ENCODE measurements around the gene GLT8D2. TPM values are rescaled to one million over a fixed set of nuclear protein-coding genes. Genes with fewer than 3 reads are reported as not detected.

GLT8D2 gene
- total RNA-seq, 1 donor = 55.3 TPM

- no peak for DNase-seq (ENCODE audit: low read depth)
- TF ChIP-seq, protein P1, sequence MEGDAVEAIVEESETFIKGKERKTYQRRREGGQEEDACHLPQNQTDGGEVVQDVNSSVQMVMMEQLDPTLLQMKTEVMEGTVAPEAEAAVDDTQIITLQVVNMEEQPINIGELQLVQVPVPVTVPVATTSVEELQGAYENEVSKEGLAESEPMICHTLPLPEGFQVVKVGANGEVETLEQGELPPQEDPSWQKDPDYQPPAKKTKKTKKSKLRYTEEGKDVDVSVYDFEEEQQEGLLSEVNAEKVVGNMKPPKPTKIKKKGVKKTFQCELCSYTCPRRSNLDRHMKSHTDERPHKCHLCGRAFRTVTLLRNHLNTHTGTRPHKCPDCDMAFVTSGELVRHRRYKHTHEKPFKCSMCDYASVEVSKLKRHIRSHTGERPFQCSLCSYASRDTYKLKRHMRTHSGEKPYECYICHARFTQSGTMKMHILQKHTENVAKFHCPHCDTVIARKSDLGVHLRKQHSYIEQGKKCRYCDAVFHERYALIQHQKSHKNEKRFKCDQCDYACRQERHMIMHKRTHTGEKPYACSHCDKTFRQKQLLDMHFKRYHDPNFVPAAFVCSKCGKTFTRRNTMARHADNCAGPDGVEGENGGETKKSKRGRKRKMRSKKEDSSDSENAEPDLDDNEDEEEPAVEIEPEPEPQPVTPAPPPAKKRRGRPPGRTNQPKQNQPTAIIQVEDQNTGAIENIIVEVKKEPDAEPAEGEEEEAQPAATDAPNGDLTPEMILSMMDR (IDR thresholded peaks at IDR 0.05; ENCODE audit: insufficient read depth, low read length) = no peak
- H3K4me3 ChIP-seq (ENCODE audit: low read depth, low read length) = no peak overlapping the region
Measured at GRCh38 chr12:103948746-103949406, 101.1 kb downstream of the GLT8D2 start.

DNA sequence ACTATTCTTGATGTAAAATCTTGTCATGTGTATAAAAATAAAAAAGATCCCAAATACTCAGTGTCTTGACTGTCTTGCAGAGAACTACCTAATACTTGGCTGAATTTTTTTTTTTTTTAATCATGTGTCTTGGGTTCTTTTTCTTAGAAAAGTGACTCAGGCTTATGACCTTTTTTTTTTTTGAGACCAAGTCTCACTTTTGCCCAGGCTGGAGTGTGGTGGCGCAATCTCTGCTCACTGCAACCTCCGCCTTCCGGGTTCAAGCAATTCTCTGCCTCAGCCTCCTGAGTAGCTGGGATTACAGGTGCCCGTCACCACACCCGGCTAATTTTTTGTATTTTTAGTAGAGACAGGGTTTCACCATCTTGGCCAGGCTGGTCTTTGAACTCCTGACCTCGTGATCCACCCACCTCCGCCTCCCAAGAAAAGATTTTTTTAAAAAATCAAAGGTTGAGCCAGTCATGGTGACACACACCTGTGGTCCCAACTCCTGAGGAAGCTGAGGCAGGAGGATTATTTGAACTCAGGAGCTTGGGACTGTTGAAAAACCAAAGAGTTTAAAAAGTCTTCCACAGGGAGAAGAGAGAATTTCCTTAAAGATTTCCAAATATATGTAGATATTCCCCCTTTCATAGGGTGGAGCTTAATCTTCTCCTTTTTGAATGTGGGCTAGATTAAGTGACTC is 102.0 kb downstream of the GLT8D2 start:
- H3K4me3 ChIP-seq (ENCODE audit: low read depth, low read length) = no peak overlapping the region
- TF ChIP-seq, protein P1 (IDR thresholded peaks at IDR 0.05; ENCODE audit: insufficient read depth, low read length) = no peak
- DNase-seq (ENCODE audit: low read depth) = no peak

DNA sequence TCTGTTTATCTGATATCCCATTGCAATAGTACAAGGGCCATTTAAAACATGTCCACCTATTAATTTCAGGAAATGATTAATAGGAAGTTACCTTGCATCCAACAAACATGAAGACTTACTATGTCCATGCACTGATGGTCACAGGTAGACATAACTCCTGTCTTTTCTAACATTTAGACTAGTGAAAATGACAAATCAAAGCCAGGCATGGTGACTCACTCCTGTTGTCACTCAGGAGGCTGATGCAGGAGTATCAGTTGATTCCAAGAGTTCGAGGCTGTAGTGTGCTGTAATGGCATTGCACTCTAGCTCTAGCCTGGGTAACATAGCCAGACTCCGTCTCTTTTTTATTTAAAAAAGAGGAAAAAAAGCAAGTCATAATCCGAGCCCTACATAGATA is 105.0 kb downstream of the GLT8D2 start:
- DNase-seq (ENCODE audit: low read depth) = no peak
- H3K4me3 ChIP-seq (ENCODE audit: low read depth, low read length) = no peak overlapping the region
- TF ChIP-seq, protein P1 (IDR thresholded peaks at IDR 0.05; ENCODE audit: insufficient read depth, low read length) = no peak

Other genes starting within 250 kb of the GLT8D2 start
- gene NT5DC3, start 209.0 kb downstream of the GLT8D2 start, total RNA-seq (ENCODE audit: low replicate concordance) = 7.0 and 11.7 TPM in 2 replicates
- gene HSP90B1, start 119.8 kb downstream of the GLT8D2 start, total RNA-seq (ENCODE audit: low replicate concordance) = 438 and 657 TPM in 2 replicates
- 16.5 and 20.3 TPM in 2 replicates for gene TDG, start 84.3 kb downstream of the GLT8D2 start, total RNA-seq (ENCODE audit: low replicate concordance)
- gene HCFC2, start 14.3 kb upstream of the GLT8D2 start, total RNA-seq (ENCODE audit: low replicate concordance) = 28.3 and 30.5 TPM in 2 replicates
- gene NFYB, start 88.0 kb upstream of the GLT8D2 start, total RNA-seq (ENCODE audit: low replicate concordance) = 20.2 and 43.7 TPM in 2 replicates
- 350 and 651 TPM in 2 replicates for gene TXNRD1, start 165.6 kb upstream of the GLT8D2 start, total RNA-seq (ENCODE audit: low replicate concordance)